ENCODE results near the gene FOSB.

Gene FOSB

DNA sequence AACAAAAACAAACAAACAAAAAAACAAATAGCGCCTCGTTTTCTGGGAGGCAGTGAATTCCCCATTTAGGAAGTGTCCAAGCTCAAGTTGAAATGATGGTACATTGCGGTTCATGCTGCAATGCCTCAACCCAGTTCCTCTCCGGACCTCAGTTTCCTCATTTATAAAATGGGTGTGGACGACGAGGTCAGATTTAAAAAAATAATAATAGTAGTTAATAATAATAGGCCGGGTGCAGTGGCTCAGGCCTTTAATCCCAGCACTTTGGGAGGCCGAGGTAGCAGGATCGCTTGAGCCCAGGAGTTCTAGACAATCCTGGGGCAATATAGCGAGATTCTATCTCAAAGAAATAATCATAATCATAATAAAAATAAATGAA, 28.6 kb upstream of the FOSB start:
- no peak for DNase-seq (ENCODE audit: low read depth)
- H3K4me3 ChIP-seq (replicated peaks; ENCODE audit: low read depth, low read length), result peak overlapping the region; percentile 48
- TF ChIP-seq, protein P1, sequence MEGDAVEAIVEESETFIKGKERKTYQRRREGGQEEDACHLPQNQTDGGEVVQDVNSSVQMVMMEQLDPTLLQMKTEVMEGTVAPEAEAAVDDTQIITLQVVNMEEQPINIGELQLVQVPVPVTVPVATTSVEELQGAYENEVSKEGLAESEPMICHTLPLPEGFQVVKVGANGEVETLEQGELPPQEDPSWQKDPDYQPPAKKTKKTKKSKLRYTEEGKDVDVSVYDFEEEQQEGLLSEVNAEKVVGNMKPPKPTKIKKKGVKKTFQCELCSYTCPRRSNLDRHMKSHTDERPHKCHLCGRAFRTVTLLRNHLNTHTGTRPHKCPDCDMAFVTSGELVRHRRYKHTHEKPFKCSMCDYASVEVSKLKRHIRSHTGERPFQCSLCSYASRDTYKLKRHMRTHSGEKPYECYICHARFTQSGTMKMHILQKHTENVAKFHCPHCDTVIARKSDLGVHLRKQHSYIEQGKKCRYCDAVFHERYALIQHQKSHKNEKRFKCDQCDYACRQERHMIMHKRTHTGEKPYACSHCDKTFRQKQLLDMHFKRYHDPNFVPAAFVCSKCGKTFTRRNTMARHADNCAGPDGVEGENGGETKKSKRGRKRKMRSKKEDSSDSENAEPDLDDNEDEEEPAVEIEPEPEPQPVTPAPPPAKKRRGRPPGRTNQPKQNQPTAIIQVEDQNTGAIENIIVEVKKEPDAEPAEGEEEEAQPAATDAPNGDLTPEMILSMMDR (IDR thresholded peaks at IDR 0.05; ENCODE audit: low read length, missing control alignments), result no peak

DNA sequence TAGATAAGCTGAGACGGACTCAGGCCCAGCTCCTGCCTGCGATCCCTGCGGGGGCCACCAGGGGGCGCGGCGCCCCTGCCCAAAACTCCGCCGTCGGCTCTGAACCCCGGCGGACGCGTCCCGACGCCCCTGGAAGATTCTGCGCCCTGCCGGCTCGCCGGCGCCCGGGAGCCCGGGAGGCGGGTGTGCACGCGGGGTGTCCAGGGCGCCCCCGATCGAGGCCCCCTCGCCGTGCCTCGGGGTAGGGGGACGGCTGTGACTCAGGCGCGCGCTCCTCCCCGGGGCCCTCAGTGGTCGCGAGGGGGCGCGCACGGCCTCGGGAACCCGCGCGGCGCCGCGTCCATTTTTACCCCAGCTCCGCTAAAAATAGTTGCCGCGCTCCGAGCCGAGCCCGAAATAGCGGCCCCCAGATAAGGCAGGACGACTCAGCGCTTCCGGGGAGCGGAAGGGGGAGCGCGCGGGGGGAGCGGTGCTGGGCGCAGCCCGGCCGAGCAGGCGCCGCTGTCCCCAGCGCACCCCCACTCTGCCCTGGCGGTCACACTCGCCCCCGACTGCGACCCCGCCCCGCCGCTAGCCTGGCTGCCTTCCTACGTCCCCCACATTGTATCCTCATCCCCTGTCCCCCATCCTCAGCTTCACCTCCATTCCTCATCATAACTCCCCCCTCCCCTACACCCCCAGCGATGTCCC, 28.1 kb upstream of the FOSB start:
- DNase-seq (ENCODE audit: low read depth), result peak; percentile 73
- peak overlapping the region; percentile 48 for H3K4me3 ChIP-seq (replicated peaks; ENCODE audit: low read depth, low read length)
- TF ChIP-seq, protein P1 (IDR thresholded peaks at IDR 0.05; ENCODE audit: low read length, missing control alignments), result peak; percentile 75

DNA sequence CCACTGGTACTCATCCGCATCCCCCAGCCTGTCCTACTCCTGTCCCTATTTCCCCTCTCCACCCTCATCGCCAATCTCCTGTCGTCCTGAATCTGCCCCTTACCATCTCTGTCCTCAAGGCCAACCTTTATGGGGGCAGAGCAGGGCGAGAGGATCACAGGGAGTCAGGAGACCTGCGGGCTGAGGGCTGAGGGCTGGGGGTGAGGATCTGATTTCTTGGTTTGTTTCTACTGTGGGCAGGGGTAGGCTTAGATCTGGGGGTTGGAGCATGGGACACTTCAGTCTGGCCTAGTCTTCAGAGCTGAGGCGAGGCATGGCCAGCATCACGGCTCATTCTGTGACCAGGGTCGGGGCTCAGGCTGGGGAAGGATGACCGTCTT, 27.5 kb upstream of the FOSB start:
- H3K4me3 ChIP-seq (replicated peaks; ENCODE audit: low read depth, low read length), result peak overlapping the region; percentile 48
- TF ChIP-seq, protein P1 (IDR thresholded peaks at IDR 0.05; ENCODE audit: low read length, missing control alignments), result no peak
- no peak for DNase-seq (ENCODE audit: low read depth)

DNA sequence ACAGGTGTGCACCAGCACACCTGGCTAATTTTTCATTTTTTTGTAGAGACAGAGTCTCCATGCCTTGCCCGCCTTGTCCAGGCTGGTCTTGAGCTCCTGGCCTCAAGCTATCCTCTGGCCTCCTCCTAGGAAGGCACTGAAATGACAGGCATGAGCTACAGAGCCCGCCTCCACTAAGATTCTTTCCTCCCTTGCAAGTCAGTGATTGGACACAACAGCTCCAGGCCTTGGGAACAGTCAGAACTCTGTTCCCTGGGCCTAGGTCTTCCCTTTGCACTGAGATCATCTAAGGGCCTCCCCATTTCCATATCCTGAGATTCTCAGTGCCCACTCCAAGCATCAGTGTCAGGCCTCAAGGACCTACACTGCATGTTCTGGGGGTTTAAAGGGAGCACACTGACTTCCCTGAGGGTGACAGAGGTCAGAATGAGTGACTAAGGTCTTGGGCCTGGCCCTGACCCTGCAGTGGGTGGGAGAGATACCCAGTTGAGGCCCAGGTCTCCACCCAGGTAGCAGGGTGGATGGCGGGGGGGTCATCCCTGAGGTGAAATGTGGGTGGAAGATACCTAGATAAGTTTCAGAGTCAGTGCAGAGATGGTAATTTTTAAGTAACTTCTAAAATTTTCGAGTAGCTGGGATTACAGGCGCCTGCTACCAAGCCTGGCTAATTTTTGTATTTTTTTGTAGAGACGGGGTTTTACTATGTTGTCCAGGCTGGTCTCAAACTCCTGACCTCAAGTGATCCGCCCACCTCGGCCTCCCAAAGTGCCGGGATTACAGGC, 26.7 kb upstream of the FOSB start:
- TF ChIP-seq, protein P1 (IDR thresholded peaks at IDR 0.05; ENCODE audit: low read length, missing control alignments), result no peak
- DNase-seq (ENCODE audit: low read depth), result peak; percentile 57

DNA sequence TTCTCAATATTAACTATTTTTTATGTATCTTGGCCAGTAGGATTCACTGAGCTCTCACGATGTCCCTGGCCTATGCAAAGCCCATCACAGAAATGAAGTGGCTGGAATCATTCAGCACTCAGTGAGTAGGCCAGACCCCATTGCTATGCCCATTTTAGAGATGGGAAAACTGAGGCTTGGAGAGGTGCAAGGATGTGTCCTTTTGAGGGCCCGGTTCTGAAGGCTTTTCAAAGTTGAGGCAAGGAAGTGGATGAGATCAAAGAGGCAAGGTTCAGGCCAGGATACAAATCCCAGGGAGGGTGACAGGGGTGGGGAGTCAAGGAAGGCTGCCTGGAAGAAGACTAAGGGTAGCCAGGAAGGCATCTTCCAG, 25.4 kb upstream of the FOSB start:
- no peak overlapping the region for H3K4me3 ChIP-seq (replicated peaks; ENCODE audit: low read depth, low read length)
- DNase-seq (ENCODE audit: low read depth), result no peak
- TF ChIP-seq, protein P1 (IDR thresholded peaks at IDR 0.05; ENCODE audit: low read length, missing control alignments), result no peak

More for the DNA sequence above, 26.7 kb upstream of the FOSB start:
- no peak overlapping the region for H3K4me3 ChIP-seq (replicated peaks; ENCODE audit: low read depth, low read length)

DNA sequence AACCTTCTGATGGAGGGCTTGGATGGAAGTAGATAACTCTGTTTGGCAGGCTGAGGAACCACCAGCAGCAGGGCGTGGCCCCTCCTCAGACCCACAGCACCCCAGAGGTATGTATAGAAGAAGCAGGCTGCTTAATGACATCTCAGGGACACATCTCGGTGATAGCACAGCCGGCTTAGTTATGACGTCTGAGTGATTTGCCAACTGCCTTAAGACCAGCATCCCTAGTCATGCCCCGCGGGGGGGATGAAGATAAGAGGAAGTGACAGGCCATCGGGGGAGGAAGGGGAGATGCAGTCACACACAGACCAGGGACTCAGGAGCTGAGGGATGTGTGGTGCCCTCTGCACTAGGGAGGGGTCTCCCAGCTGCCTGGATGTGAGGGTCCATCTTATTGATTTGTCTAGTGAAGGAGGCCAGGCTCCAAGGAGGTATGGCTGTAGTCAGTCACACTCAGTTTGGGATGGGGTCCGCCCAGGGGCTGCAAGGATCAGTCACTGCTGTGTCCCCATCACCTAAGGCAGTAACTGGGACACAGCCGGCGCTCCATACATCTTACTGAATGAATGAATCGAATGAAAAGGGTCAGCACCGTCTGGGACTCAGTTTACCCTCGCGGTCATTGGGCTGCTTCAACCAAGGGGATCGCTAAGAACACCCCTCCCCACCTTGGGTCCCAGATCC, 24.9 kb upstream of the FOSB start:
- DNase-seq (ENCODE audit: low read depth), result peak; percentile 56
- peak overlapping the region; percentile 47 for H3K4me3 ChIP-seq (replicated peaks; ENCODE audit: low read depth, low read length)
- TF ChIP-seq, protein P1 (IDR thresholded peaks at IDR 0.05; ENCODE audit: low read length, missing control alignments), result no peak

All from fibroblast of pulmonary artery (primary cell).